Subcutaneous adipose tissue (tissue), 4 donors: ENCODE measurements around the gene CHMP4B. TPM values are rescaled to one million over a fixed set of nuclear protein-coding genes. Genes with fewer than 3 reads are reported as not detected.

Source experiments
- total RNA-seq, 4 donors: library from RNA; depleted of rRNA; stranded (reverse); fragments of >200 nt; gene quantifications; one replicate each; pipeline ENCODE4 v1.1.0, GENCODE V29; 2016
- TF ChIP-seq, protein P1 (sequence below): fragments of 450-650 bp; IDR thresholded peaks from one replicate; pipeline ENCODE4 v1.5.1; 2016; ENCODE audit warnings: low read depth, mild to moderate bottlenecking, control low read depth, antibody characterized with exemption, moderate library complexity

Gene CHMP4B
- total RNA-seq, 4 donors from 2014 or later, result 68.0 to 79.5 (median 69.5) TPM

DNA sequence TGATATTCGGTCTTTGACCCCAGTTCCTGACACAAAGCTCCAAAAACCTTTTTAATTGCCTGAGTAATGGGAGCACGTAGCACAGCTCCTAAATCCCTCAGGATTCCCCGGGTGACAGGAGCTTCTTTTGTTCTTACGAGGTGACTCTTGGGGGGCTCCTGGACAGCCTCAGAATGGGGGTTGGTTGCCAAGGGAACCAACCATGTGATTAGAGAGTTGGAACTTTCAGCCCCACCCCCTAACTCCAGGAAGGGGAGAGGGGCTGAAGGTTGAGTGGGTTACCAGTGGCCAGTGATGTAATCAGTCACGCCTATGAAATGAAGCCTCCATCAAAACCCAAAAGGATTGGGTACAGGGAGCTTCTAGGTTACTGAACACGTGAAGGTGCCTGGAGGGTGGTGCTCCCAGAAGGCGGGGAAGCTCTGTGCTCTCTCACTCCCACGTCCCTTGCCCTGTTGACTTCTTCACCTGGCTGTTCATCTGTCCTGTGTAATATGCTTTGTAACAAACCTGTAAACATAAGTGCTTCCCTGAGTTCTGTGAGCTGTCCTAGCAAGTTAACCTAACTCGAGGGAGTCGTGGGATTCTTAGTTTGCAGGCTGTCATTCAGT lies 89.5 kb downstream of the CHMP4B start:
- TF ChIP-seq, protein P1, sequence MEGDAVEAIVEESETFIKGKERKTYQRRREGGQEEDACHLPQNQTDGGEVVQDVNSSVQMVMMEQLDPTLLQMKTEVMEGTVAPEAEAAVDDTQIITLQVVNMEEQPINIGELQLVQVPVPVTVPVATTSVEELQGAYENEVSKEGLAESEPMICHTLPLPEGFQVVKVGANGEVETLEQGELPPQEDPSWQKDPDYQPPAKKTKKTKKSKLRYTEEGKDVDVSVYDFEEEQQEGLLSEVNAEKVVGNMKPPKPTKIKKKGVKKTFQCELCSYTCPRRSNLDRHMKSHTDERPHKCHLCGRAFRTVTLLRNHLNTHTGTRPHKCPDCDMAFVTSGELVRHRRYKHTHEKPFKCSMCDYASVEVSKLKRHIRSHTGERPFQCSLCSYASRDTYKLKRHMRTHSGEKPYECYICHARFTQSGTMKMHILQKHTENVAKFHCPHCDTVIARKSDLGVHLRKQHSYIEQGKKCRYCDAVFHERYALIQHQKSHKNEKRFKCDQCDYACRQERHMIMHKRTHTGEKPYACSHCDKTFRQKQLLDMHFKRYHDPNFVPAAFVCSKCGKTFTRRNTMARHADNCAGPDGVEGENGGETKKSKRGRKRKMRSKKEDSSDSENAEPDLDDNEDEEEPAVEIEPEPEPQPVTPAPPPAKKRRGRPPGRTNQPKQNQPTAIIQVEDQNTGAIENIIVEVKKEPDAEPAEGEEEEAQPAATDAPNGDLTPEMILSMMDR, result no peak

DNA sequence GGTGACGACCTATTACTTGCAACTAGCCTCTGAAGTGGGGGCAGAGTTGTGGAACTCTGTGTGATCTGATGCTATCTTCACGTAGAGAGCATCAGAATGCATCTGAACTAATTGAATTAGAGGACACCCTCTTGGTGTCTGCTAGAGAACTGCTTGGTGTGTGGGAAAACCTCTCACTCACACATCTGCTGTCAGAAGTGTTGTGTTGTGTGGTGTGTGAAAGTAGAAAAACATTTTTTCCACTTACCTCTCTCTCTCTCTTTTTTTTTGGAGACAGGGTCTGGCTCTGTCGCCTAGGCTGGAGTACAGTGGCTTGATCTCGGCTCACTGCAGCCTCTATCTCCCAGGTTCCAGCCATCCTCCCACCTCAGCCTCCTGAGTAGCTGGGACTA lies 90.0 kb downstream of the CHMP4B start:
- TF ChIP-seq, protein P1, result no peak

DNA sequence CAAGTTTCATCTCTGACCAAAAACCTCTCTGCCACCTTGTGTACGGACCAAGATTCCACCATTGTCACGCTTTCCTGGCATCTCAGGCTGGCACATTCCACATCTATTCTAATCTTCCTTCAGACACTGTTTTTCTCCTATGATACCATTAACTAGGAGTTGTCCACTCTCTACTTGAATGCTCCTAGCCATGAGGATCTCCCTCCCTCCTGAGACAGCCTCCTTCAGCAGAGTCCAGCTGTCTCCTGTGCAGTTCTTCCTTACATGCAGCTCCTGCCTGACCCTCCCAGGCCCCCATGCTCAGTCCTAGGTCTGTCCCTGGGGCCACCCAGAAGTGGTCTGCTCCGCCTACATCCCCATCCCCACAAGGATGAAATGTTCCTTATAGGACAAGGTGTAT lies 90.9 kb downstream of the CHMP4B start:
- TF ChIP-seq, protein P1, result no peak

Other genes with a start within 250 kb of the CHMP4B start
- gene C20orf144, start 149.0 kb upstream of the CHMP4B start, total RNA-seq, result not detected
- gene ACTL10, start 144.4 kb upstream of the CHMP4B start, total RNA-seq, result under 1 TPM in 3 of 4 donors, not detected in 1; 0.51 to 0.75 (median 0.66) TPM
- gene NECAB3, start 136.9 kb upstream of the CHMP4B start, total RNA-seq, result 10 to 100 TPM; 18.1 to 38.6 (median 28.2) TPM
- 1 to 10 TPM; 1.3 to 1.9 (median 1.7) TPM for gene E2F1, start 125.0 kb upstream of the CHMP4B start, total RNA-seq
- gene PXMP4, start 91.0 kb upstream of the CHMP4B start, total RNA-seq, result 1 to 10 TPM; 2.0 to 7.0 (median 4.3) TPM
- 1 to 10 TPM in 3 of 4 donors, under 1 TPM in 1; 0.65 to 2.8 (median 1.1) TPM for gene ZNF341, start 79.4 kb upstream of the CHMP4B start, total RNA-seq
- 10 to 100 TPM; 44.0 to 97.8 (median 91.5) TPM for gene RALY, start 182.6 kb downstream of the CHMP4B start, total RNA-seq